Measurements from ENCODE around the gene TEX44. TPM values are rescaled to one million over a fixed set of nuclear protein-coding genes. Genes with fewer than 3 reads are reported as not detected.

The TEX44 gene
- total and polyA plus RNA-seq, 7 experiments from 2014 or later = not detected

GRCh38 chr2:231593666-231594065 lies 1.0 kb downstream of the TEX44 start:
- ChIA-PET POLR2A (no interaction called here), CTCF (no interaction called here)
- H3K27ac Mint-ChIP-seq = no peak overlapping the region
- H3K9me3 Mint-ChIP-seq = no peaks in the 10 kb centered on the region
- Histone ChIP-seq H3K4me1 (ENCODE audit: control insufficient read depth in 2 of 2, insufficient read depth in 2 of 2, low read length in 2 of 2) (no peaks in the 10 kb centered on the region), H3K27ac (ENCODE audit: low read depth, low read length) (no peak overlapping the region), H3K27me3 (ENCODE audit: control insufficient read depth in 2 of 2, insufficient read depth in 2 of 2, low read length in 2 of 2) (no peaks in the 10 kb centered on the region), H3K4me3 (ENCODE audit: low read length) (no peak overlapping the region), H3K9me3 (ENCODE audit: control insufficient read depth in 2 of 3, low read length in 3 of 3) (no peaks in the 10 kb centered on the region), H3K36me3 (ENCODE audit: control insufficient read depth in 2 of 3, insufficient read depth in 3 of 3, low read length in 3 of 3) (no peaks in the 10 kb centered on the region)
- ATAC-seq = no peak
- no peaks in the 10 kb centered on the region for H3K36me3 Mint-ChIP-seq
- no peak for DNase-seq
- no peak overlapping the region for H3K4me3 Mint-ChIP-seq
- H3K4me1 Mint-ChIP-seq = no peaks in the 10 kb centered on the region
- intact Hi-C loops (cut with micrococcal nuclease) = no loop called here
- no peaks in the 10 kb centered on the region for H3K27me3 Mint-ChIP-seq

- DNase-seq (peak in 1 of 9 donors; percentile 20), ATAC-seq (peak; percentile 84)
- Mint-ChIP-seq H3K36me3 (no peaks in the 10 kb centered on the region), H3K9me3 (no peaks in the 10 kb centered on the region), H3K27ac (no peak overlapping the region), H3K4me1 (peaks cover 0 to 5% (median 0%) of the 10 kb centered on the region in 7 donors), H3K27me3 (peaks cover 0 to 2% (median 0%) of the 10 kb centered on the region in 5 donors), H3K4me3 (no peak overlapping the region)
- Histone ChIP-seq H3K4me3 (ENCODE audit: low read length) (no peak overlapping the region), H3K27ac (ENCODE audit: low read depth, low read length) (no peak overlapping the region), H3K4me1 (ENCODE audit: control insufficient read depth in 2 of 2, insufficient read depth in 2 of 2, low read length in 2 of 2) (no peaks in the 10 kb centered on the region), H3K9me3 (ENCODE audit: control insufficient read depth in 2 of 3, low read length in 3 of 3) (no peaks in the 10 kb centered on the region), H3K36me3 (ENCODE audit: control insufficient read depth in 2 of 3, insufficient read depth in 3 of 3, low read length in 3 of 3) (no peaks in the 10 kb centered on the region), H3K27me3 (ENCODE audit: control insufficient read depth in 2 of 2, insufficient read depth in 2 of 2, low read length in 2 of 2) (no peaks in the 10 kb centered on the region)
- CTCF ChIA-PET = interaction anchor here (0.6 to 1.5 kb wide), 2 partner anchors 80 to 87 kb away, joined by 3 to 4 read pairs; no protein-coding TSS in a partner anchor
- POLR2A ChIA-PET = no interaction called here
- intact Hi-C loops (cut with micrococcal nuclease) = no loop called here
These were observed 4.4 kb downstream of the TEX44 start for GRCh38 chr2:231597014-231597611.

DNA sequence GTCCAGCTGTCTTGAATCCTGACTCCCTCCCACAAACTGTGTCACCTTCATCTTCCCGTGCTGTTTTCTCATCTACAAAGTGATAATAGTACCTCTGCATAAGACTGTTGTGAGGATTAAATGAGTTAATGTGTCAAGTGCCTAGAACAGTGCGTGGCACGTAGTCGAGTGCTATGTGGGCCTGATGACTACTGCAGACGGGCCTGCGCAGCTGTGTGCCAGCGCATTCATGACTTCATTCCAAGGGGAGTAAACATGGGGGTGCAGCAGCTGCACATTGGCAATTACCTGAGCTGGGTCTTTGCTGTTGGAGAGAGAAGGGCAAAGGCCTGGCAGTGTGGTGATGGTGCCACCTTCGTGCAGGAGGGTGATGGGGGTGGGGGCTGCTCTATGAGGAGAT lies 5.0 kb downstream of the TEX44 start:
- no peak for ATAC-seq
- Histone ChIP-seq H3K4me1 (ENCODE audit: control insufficient read depth in 2 of 2, insufficient read depth in 2 of 2, low read length in 2 of 2) (no peaks in the 10 kb centered on the region), H3K27me3 (ENCODE audit: control insufficient read depth in 2 of 2, insufficient read depth in 2 of 2, low read length in 2 of 2) (no peaks in the 10 kb centered on the region), H3K4me3 (ENCODE audit: low read length) (no peak overlapping the region), H3K9me3 (ENCODE audit: control insufficient read depth in 2 of 3, low read length in 3 of 3) (no peaks in the 10 kb centered on the region), H3K36me3 (ENCODE audit: control insufficient read depth in 2 of 3, insufficient read depth in 3 of 3, low read length in 3 of 3) (no peaks in the 10 kb centered on the region), H3K27ac (ENCODE audit: low read depth, low read length) (no peak overlapping the region)
- DNase-seq = no peak
- ChIA-PET CTCF (interaction anchor here (1.5 kb wide), 1 partner anchor 80 kb away, joined by 4 read pairs; no protein-coding TSS in a partner anchor), POLR2A (no interaction called here)
- Mint-ChIP-seq H3K27me3 (peaks cover 0 to 2% (median 0%) of the 10 kb centered on the region in 5 donors), H3K27ac (no peak overlapping the region), H3K4me3 (no peak overlapping the region), H3K4me1 (peaks cover 0 to 5% (median 0%) of the 10 kb centered on the region in 7 donors), H3K9me3 (no peaks in the 10 kb centered on the region), H3K36me3 (no peaks in the 10 kb centered on the region)
- intact Hi-C loops (cut with micrococcal nuclease) = no loop called here

DNA sequence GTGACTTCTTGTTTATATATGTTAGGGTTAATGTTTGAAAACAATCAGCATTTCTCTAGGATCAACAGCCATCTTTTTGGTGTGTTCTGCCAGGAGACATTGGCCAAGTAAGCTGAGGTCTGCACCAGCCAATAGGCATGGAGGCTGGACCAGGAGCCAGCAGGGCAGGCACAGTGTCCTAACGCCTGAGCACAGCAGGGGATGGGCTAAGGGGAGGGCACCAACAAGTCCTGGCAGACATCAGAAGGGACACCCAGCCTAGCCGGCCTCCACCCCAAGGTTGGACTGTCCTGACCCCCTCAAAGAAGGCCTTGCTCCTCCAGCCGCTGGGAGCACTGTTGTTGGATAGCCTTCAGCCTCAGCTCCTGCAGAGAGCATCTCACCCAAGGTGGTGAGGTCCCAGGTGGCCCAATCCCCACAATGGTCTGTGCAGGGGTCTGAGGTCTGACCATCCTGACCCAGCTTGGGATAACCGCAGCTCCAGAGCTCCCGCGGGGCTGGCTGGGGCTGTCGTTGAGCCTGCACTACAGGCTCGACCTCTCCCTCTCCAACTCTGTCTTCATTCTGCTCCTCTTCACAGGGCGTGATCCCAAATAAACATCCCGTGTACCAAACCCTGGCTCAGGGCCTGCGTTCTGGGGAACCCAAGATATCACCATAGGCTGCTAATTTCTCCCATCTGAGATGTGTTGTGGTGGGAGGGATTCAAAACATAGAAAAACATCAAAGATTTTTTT lies 8.1 kb downstream of the TEX44 start:
- H3K4me3 Mint-ChIP-seq = no peak overlapping the region
- ATAC-seq (no peak), DNase-seq (no peak)
- ChIA-PET POLR2A (interaction anchor here (1.0 kb wide), 1 partner anchor 114 kb away, joined by 4 read pairs; no protein-coding TSS in a partner anchor), CTCF (interaction anchor here (0.6 to 1.7 kb wide), 12 partner anchors 9 to 497 kb away, joined by 3 to 7 read pairs (median 3); partner anchors contain the start of genes NCL and TEX44)
- Histone ChIP-seq H3K4me3 (ENCODE audit: low read length) (no peak overlapping the region), H3K9me3 (ENCODE audit: control insufficient read depth in 2 of 3, low read length in 3 of 3) (no peaks in the 10 kb centered on the region), H3K27me3 (ENCODE audit: control insufficient read depth in 2 of 2, insufficient read depth in 2 of 2, low read length in 2 of 2) (no peaks in the 10 kb centered on the region), H3K4me1 (ENCODE audit: control insufficient read depth in 2 of 2, insufficient read depth in 2 of 2, low read length in 2 of 2) (peaks cover 0 to 9% of the 10 kb centered on the region in 2 donors), H3K27ac (ENCODE audit: low read depth, low read length) (no peak overlapping the region), H3K36me3 (ENCODE audit: control insufficient read depth in 2 of 3, insufficient read depth in 3 of 3, low read length in 3 of 3) (no peaks in the 10 kb centered on the region)
- peaks cover 0 to 13% (median 4%) of the 10 kb centered on the region in 7 donors for H3K4me1 Mint-ChIP-seq
- H3K36me3 Mint-ChIP-seq = no peaks in the 10 kb centered on the region
- peak overlapping the region in 1 of 9 donors; percentile 27 for H3K27ac Mint-ChIP-seq
- H3K27me3 Mint-ChIP-seq = peaks cover 0 to 9% (median 0%) of the 10 kb centered on the region in 5 donors
- intact Hi-C loops (cut with micrococcal nuclease) = loop anchor here (1.0 to 5.0 kb wide), 6 partner anchors 37 to 498 kb away; partner anchors contain the start of gene NMUR1 (in 1 of the 2)
- H3K9me3 Mint-ChIP-seq = no peaks in the 10 kb centered on the region

- Histone ChIP-seq H3K4me1 (ENCODE audit: control insufficient read depth in 2 of 2, insufficient read depth in 2 of 2, low read length in 2 of 2) (peaks cover 0 to 9% of the 10 kb centered on the region in 2 donors), H3K27ac (ENCODE audit: low read depth, low read length) (no peak overlapping the region), H3K36me3 (ENCODE audit: control insufficient read depth in 2 of 3, insufficient read depth in 3 of 3, low read length in 3 of 3) (no peaks in the 10 kb centered on the region), H3K4me3 (ENCODE audit: low read length) (no peak overlapping the region), H3K9me3 (ENCODE audit: control insufficient read depth in 2 of 3, low read length in 3 of 3) (no peaks in the 10 kb centered on the region), H3K27me3 (ENCODE audit: control insufficient read depth in 2 of 2, insufficient read depth in 2 of 2, low read length in 2 of 2) (no peaks in the 10 kb centered on the region)
- Mint-ChIP-seq H3K4me1 (peaks cover 0 to 14% (median 4%) of the 10 kb centered on the region in 7 donors), H3K4me3 (peak overlapping the region in 3 of 10 donors; percentile 34 to 47 (median 43)), H3K36me3 (no peaks in the 10 kb centered on the region), H3K27ac (peak overlapping the region in 5 of 9 donors; percentile 47 to 77 (median 53)), H3K9me3 (no peaks in the 10 kb centered on the region), H3K27me3 (peaks cover 0 to 9% (median 0%) of the 10 kb centered on the region in 5 donors)
- ChIA-PET CTCF (interaction anchor here (0.6 to 1.7 kb wide), 15 partner anchors 9 to 1588 kb away, joined by 3 to 7 read pairs (median 3); partner anchors contain the start of genes NCL and TEX44), POLR2A (interaction anchor here (1.0 kb wide), 1 partner anchor 113 kb away, joined by 4 read pairs; no protein-coding TSS in a partner anchor)
- DNase-seq (peak; percentile 34 to 80 (median 59)), ATAC-seq (peak; percentile 48)
- intact Hi-C loops (cut with micrococcal nuclease) = loop anchor here (1.0 to 5.0 kb wide), 6 partner anchors 38 to 499 kb away; partner anchors contain the start of gene NMUR1 (in 1 of the 2)
These were observed 8.9 kb downstream of the TEX44 start for GRCh38 chr2:231601356-231602229.

All from naive thymus-derived CD4-positive, alpha-beta T cell (primary cell).